ENCODE measurements around the gene SLC38A4.

Gene SLC38A4

GRCh38 chr12:46800160-46800559 is 25.6 kb downstream of the SLC38A4 start:
- Histone ChIP-seq H3K36me3 (no peaks in the 10 kb centered on the region), H3K27me3 (no peaks in the 10 kb centered on the region), H3K4me3 (no peak overlapping the region), H3K9ac (no peak overlapping the region), H3K27ac (no peak overlapping the region), H3K4me1 (no peaks in the 10 kb centered on the region), H3K4me2 (no peak overlapping the region), H4K20me1 (no peaks in the 10 kb centered on the region), H3K9me3 (replicated peaks in 1 of 11) (no peaks in the 10 kb centered on the region)
- TF ChIP-seq Cebpa-rat (IDR thresholded peaks at IDR 0.05), result no peak

- no peaks in the 10 kb centered on the region for H3K4me1 ChIP-seq
- no peak overlapping the region for H3K27ac ChIP-seq
- no peak overlapping the region for H3K9ac ChIP-seq
- no peaks in the 10 kb centered on the region for H3K27me3 ChIP-seq
- no peaks in the 10 kb centered on the region for H4K20me1 ChIP-seq
- no peak overlapping the region for H3K4me3 ChIP-seq
- H3K36me3 ChIP-seq, result no peaks in the 10 kb centered on the region
- no peaks in the 10 kb centered on the region for H3K9me3 ChIP-seq (replicated peaks in 1 of 11)
- no peak for TF ChIP-seq Cebpa-rat (IDR thresholded peaks at IDR 0.05)
- H3K4me2 ChIP-seq, result no peak overlapping the region
Observed at GRCh38 chr12:46798648-46799047, 27.1 kb downstream of the SLC38A4 start.

- Histone ChIP-seq H3K4me3 (no peak overlapping the region), H4K20me1 (no peaks in the 10 kb centered on the region), H3K36me3 (no peaks in the 10 kb centered on the region), H3K9ac (no peak overlapping the region), H3K4me1 (no peaks in the 10 kb centered on the region), H3K9me3 (replicated peaks in 1 of 11) (no peaks in the 10 kb centered on the region), H3K27me3 (no peaks in the 10 kb centered on the region), H3K27ac (no peak overlapping the region), H3K4me2 (no peak overlapping the region)
- no peak for TF ChIP-seq Cebpa-rat (IDR thresholded peaks at IDR 0.05)
Observed at GRCh38 chr12:46798056-46798455, 27.7 kb downstream of the SLC38A4 start.

- Histone ChIP-seq H3K36me3 (no peaks in the 10 kb centered on the region), H3K27ac (no peak overlapping the region), H3K4me3 (no peak overlapping the region), H3K9ac (no peak overlapping the region), H3K4me1 (no peaks in the 10 kb centered on the region), H3K9me3 (replicated peaks in 1 of 11) (no peaks in the 10 kb centered on the region), H3K4me2 (no peak overlapping the region), H4K20me1 (no peaks in the 10 kb centered on the region), H3K27me3 (no peaks in the 10 kb centered on the region)
- no peak for TF ChIP-seq Cebpa-rat (IDR thresholded peaks at IDR 0.05)
Observed at GRCh38 chr12:46795988-46796387, 29.8 kb downstream of the SLC38A4 start.

GRCh38 chr12:46794593-46795190 is 31.1 kb downstream of the SLC38A4 start:
- no peaks in the 10 kb centered on the region for H3K27me3 ChIP-seq
- no peaks in the 10 kb centered on the region for H3K4me1 ChIP-seq
- no peaks in the 10 kb centered on the region for H4K20me1 ChIP-seq
- no peak overlapping the region for H3K4me2 ChIP-seq
- TF ChIP-seq Cebpa-rat (IDR thresholded peaks at IDR 0.05), result no peak
- no peak overlapping the region for H3K9ac ChIP-seq
- H3K36me3 ChIP-seq, result no peaks in the 10 kb centered on the region
- H3K27ac ChIP-seq, result no peak overlapping the region
- H3K9me3 ChIP-seq (replicated peaks in 1 of 11), result no peaks in the 10 kb centered on the region
- no peak overlapping the region for H3K4me3 ChIP-seq

- no peak overlapping the region for H3K4me2 ChIP-seq
- H3K9ac ChIP-seq, result no peak overlapping the region
- no peaks in the 10 kb centered on the region for H3K9me3 ChIP-seq (replicated peaks in 1 of 11)
- H4K20me1 ChIP-seq, result no peaks in the 10 kb centered on the region
- no peak for TF ChIP-seq Cebpa-rat (IDR thresholded peaks at IDR 0.05)
- no peaks in the 10 kb centered on the region for H3K27me3 ChIP-seq
- H3K4me3 ChIP-seq, result no peak overlapping the region
- H3K27ac ChIP-seq, result no peak overlapping the region
- no peaks in the 10 kb centered on the region for H3K36me3 ChIP-seq
- H3K4me1 ChIP-seq, result no peaks in the 10 kb centered on the region
Observed at GRCh38 chr12:46792925-46793324, 32.9 kb downstream of the SLC38A4 start.

- Histone ChIP-seq H3K36me3 (no peaks in the 10 kb centered on the region), H3K4me1 (no peaks in the 10 kb centered on the region), H3K9me3 (replicated peaks in 1 of 11) (no peaks in the 10 kb centered on the region), H3K27me3 (no peaks in the 10 kb centered on the region), H3K4me2 (no peak overlapping the region), H4K20me1 (no peaks in the 10 kb centered on the region), H3K4me3 (no peak overlapping the region), H3K27ac (no peak overlapping the region), H3K9ac (no peak overlapping the region)
- TF ChIP-seq Cebpa-rat (IDR thresholded peaks at IDR 0.05), result no peak
Observed at GRCh38 chr12:46790066-46790465, 35.7 kb downstream of the SLC38A4 start.

GRCh38 chr12:46788072-46788887 is 37.5 kb downstream of the SLC38A4 start:
- H3K27ac ChIP-seq, result no peak overlapping the region
- no peaks in the 10 kb centered on the region for H3K36me3 ChIP-seq
- no peaks in the 10 kb centered on the region for H4K20me1 ChIP-seq
- H3K4me1 ChIP-seq, result no peaks in the 10 kb centered on the region
- no peaks in the 10 kb centered on the region for H3K27me3 ChIP-seq
- no peak overlapping the region for H3K9ac ChIP-seq
- no peak overlapping the region for H3K4me3 ChIP-seq
- no peak overlapping the region for H3K4me2 ChIP-seq
- TF ChIP-seq Cebpa-rat (IDR thresholded peaks at IDR 0.05), result no peak
- H3K9me3 ChIP-seq (replicated peaks in 1 of 11), result no peaks in the 10 kb centered on the region

GRCh38 chr12:46787496-46788055 is 38.2 kb downstream of the SLC38A4 start:
- no peak overlapping the region for H3K27ac ChIP-seq
- H3K4me1 ChIP-seq, result no peaks in the 10 kb centered on the region

GRCh38 chr12:46786774-46787173 is 39.0 kb downstream of the SLC38A4 start:
- Histone ChIP-seq H3K9ac (no peak overlapping the region), H3K27ac (no peak overlapping the region), H4K20me1 (no peaks in the 10 kb centered on the region), H3K27me3 (no peaks in the 10 kb centered on the region), H3K4me3 (no peak overlapping the region), H3K36me3 (no peaks in the 10 kb centered on the region), H3K4me1 (no peaks in the 10 kb centered on the region), H3K4me2 (no peak overlapping the region), H3K9me3 (replicated peaks in 1 of 11) (no peaks in the 10 kb centered on the region)
- no peak for TF ChIP-seq Cebpa-rat (IDR thresholded peaks at IDR 0.05)

More at GRCh38 chr12:46787496-46788055, 38.2 kb downstream of the SLC38A4 start:
- Histone ChIP-seq H4K20me1 (no peaks in the 10 kb centered on the region), H3K4me3 (no peak overlapping the region), H3K9ac (no peak overlapping the region), H3K9me3 (replicated peaks in 1 of 11) (no peaks in the 10 kb centered on the region), H3K27me3 (no peaks in the 10 kb centered on the region), H3K36me3 (no peaks in the 10 kb centered on the region), H3K4me2 (no peak overlapping the region)
- TF ChIP-seq Cebpa-rat (IDR thresholded peaks at IDR 0.05), result no peak
